Measurements from ENCODE around the gene ADGRF4.

The ADGRF4 gene

DNA sequence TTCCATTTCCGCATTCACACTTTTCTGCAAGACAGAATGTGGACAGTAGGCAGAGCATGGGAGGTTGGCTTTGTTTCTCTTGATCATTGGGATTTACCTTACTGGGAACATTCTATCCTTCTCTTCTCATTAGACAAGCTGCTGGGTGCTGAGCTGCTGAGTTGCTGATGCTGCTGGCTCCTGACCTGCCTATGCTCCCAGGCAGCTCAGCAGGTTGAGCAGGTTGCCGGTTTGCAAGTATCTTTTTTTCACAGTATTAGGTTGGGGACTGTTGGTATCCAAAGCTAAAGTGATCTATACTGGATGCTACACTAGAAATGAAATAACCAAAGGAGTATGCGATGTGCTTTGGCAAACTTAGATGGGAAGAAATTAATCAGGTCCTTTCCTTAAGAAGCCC, 23.7 kb upstream of the ADGRF4 start:
- no peaks in the 10 kb centered on the region for H3K36me3 Mint-ChIP-seq
- H3K9me3 Mint-ChIP-seq (ENCODE audit: low read depth): no peaks in the 10 kb centered on the region
- H3K27ac Mint-ChIP-seq: no peak overlapping the region
- no peaks in the 10 kb centered on the region for H3K4me1 Mint-ChIP-seq (ENCODE audit: low read depth)
- H3K4me3 Mint-ChIP-seq: no peak overlapping the region
- H3K27me3 Mint-ChIP-seq: peaks cover 8% of the 10 kb centered on the region

DNA sequence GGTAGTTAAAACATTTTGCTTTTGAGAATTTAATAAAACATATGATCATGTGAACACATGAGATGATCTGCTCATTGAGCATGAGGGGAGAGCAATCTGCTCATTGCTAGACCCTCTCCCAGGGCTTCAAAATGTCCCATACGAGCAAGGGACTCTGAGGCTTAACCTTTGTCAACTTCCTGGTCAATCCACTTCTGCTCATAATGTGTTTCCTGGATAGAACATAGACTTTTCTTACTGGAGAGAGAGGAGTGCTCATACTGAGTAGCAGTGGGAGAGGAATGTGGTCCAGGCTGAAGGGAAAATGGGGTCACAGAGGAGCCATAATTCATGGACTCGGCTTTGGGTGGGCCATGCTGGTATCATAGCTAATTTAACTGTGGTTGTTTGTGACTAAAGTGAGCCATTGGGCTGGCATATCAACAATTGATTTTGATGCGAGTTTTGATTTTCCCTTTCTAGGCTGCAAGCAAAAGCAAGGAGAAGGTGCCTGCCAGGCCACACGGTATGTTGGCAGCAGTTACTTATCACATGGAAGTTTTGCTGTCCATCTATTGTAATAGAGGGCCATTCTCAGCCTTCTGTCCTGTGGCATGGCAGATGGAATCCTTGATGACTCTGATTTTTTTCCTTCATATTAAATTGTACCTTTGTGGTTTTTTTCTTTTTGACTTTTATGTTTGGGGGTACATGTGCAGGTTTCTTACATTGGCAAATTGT, 20.8 kb upstream of the ADGRF4 start:
- no peaks in the 10 kb centered on the region for H3K36me3 Mint-ChIP-seq
- H3K9me3 Mint-ChIP-seq (ENCODE audit: low read depth): no peaks in the 10 kb centered on the region
- H3K27ac Mint-ChIP-seq: no peak overlapping the region
- H3K4me1 Mint-ChIP-seq (ENCODE audit: low read depth): no peaks in the 10 kb centered on the region
- peaks cover 4% of the 10 kb centered on the region for H3K27me3 Mint-ChIP-seq
- no peak overlapping the region for H3K4me3 Mint-ChIP-seq

DNA sequence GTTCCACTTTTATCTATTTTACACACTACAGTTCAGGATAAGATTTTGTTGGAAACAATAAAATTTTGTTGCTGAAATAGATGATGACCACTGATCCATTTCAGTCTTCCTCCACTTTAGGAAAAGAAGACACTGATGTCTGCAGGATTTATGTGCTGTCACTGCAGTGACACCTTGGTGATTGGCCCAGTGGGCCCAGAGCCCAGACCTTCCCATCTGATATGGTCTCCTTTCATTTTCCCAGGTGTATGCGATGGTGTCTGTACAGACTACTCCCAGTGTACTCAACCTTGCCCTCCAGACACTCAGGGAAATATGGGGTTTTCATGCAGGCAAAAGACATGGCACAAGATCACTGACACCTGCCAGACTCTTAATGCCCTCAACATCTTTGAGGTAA, 19.6 kb upstream of the ADGRF4 start:
- Mint-ChIP-seq H3K9me3 (ENCODE audit: low read depth) (no peaks in the 10 kb centered on the region), H3K27ac (no peak overlapping the region), H3K4me1 (ENCODE audit: low read depth) (no peaks in the 10 kb centered on the region), H3K4me3 (no peak overlapping the region), H3K36me3 (no peaks in the 10 kb centered on the region), H3K27me3 (peaks cover 3% of the 10 kb centered on the region)

DNA sequence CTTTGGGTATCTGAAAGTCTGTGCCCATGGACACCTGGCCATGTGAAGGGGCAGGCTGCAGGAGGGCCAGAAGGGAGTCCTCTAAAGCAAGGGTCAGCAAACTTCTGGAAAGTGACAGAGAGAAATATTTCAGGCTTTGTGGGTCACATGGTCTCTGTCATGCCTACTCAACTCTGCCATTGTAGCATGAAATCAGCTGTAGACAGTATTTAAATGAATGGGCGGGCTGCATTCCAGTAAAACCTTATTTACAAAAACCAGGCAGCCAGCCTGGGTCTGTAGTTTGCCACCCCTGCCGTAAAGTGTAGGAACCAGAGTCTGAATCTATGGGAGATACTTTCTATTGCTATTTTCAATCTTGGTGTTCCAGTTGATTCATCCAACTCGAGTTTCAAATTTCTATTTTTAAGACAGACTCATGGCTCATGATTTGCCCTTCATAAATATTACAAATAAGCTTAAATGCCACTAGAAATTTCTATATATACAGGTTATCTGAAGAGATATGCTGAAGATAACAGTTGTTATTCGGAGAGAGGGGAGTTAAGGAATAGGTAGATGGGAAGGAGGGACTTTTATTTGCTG, 19.0 kb upstream of the ADGRF4 start:
- Mint-ChIP-seq H3K27me3 (no peaks in the 10 kb centered on the region), H3K36me3 (no peaks in the 10 kb centered on the region), H3K27ac (no peak overlapping the region), H3K4me1 (ENCODE audit: low read depth) (no peaks in the 10 kb centered on the region), H3K4me3 (no peak overlapping the region), H3K9me3 (ENCODE audit: low read depth) (no peaks in the 10 kb centered on the region)

DNA sequence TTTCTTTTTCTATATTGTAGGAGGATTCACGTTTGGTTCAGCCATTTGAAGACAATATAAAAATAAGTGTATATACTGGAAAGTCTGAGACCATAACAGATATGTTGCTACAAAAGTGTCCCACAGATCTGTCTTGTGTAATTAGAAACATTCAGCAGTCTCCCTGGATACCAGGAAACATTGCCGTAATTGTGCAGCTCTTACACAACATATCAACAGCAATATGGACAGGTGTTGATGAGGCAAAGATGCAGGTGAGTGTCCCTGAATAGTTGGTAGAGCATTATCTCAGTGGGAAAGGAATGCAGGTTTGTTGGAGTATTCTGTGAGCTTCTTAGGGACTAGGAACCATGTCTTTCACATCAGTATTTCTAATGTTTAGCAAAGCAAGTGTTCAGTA, 18.3 kb upstream of the ADGRF4 start:
- Mint-ChIP-seq H3K27me3 (no peaks in the 10 kb centered on the region), H3K36me3 (no peaks in the 10 kb centered on the region), H3K4me1 (ENCODE audit: low read depth) (no peaks in the 10 kb centered on the region), H3K4me3 (no peak overlapping the region), H3K9me3 (ENCODE audit: low read depth) (no peaks in the 10 kb centered on the region), H3K27ac (no peak overlapping the region)

DNA sequence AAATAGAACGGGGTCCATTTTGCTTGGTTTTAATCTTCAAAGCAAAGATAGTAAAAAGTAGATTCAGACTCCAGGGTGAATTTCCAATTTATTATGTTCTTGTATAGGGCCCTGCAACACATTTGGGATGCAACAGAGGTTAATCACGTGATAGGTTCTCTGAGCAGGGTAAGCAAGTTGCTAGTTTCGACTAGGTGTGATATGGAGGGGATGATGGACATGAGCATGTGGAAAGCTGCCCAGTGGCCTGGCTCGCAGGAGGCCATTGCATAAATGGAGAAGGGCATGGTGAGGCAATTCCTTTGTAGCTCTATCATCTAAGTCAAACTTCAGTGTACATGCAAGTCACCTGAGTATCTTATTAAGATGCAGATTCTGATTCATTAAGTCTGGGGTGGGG, 17.7 kb upstream of the ADGRF4 start:
- no peaks in the 10 kb centered on the region for H3K27me3 Mint-ChIP-seq

DNA sequence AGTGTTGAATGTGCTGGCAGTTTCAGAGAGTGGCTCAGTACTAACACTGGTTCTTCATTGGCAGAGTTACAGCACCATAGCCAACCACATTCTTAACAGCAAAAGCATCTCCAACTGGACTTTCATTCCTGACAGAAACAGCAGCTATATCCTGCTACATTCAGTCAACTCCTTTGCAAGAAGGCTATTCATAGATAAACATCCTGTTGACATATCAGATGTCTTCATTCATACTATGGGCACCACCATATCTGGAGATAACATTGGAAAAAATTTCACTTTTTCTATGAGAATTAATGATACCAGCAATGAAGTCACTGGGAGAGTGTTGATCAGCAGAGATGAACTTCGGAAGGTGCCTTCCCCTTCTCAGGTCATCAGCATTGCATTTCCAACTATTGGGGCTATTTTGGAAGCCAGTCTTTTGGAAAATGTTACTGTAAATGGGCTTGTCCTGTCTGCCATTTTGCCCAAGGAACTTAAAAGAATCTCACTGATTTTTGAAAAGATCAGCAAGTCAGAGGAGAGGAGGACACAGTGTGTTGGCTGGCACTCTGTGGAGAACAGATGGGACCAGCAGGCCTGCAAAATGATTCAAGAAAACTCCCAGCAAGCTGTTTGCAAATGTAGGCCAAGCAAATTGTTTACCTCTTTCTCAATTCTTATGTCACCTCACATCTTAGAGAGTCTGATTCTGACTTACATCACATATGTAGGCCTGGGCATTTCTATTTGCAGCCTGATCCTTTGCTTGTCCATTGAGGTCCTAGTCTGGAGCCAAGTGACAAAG, 17.0 kb upstream of the ADGRF4 start:
- H3K4me3 Mint-ChIP-seq: no peak overlapping the region
- no peaks in the 10 kb centered on the region for H3K27me3 Mint-ChIP-seq
- no peaks in the 10 kb centered on the region for H3K9me3 Mint-ChIP-seq (ENCODE audit: low read depth)
- H3K4me1 Mint-ChIP-seq (ENCODE audit: low read depth): no peaks in the 10 kb centered on the region
- H3K27ac Mint-ChIP-seq: no peak overlapping the region
- H3K36me3 Mint-ChIP-seq: no peaks in the 10 kb centered on the region

More for the DNA sequence above, 17.7 kb upstream of the ADGRF4 start:
- no peak overlapping the region for H3K4me3 Mint-ChIP-seq
- no peaks in the 10 kb centered on the region for H3K4me1 Mint-ChIP-seq (ENCODE audit: low read depth)
- no peak overlapping the region for H3K27ac Mint-ChIP-seq
- H3K36me3 Mint-ChIP-seq: no peaks in the 10 kb centered on the region
- no peaks in the 10 kb centered on the region for H3K9me3 Mint-ChIP-seq (ENCODE audit: low read depth)

DNA sequence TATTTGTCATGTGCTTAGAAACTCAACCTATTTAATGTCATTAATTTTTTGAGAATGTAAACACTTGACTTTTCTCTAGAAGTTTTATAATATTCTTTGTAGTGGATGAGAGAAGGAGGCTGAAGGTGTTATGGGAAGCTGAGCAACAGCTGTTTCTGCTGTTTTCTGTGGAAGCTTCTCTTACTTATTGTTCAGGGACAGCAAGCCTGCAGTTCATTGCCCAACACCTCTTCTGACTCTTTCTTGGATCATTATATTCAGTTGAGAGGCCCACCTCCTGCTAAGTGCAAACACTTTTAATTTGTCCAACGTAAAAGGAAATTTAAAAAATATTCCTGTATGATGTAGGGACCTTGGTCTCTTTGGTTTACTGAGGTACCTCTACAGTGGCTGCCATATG, 12.0 kb upstream of the ADGRF4 start:
- H3K27me3 Mint-ChIP-seq: no peaks in the 10 kb centered on the region
- no peak overlapping the region for H3K4me3 Mint-ChIP-seq
- H3K27ac Mint-ChIP-seq: no peak overlapping the region
- no peaks in the 10 kb centered on the region for H3K4me1 Mint-ChIP-seq (ENCODE audit: low read depth)
- H3K36me3 Mint-ChIP-seq: no peaks in the 10 kb centered on the region
- H3K9me3 Mint-ChIP-seq (ENCODE audit: low read depth): no peaks in the 10 kb centered on the region

DNA sequence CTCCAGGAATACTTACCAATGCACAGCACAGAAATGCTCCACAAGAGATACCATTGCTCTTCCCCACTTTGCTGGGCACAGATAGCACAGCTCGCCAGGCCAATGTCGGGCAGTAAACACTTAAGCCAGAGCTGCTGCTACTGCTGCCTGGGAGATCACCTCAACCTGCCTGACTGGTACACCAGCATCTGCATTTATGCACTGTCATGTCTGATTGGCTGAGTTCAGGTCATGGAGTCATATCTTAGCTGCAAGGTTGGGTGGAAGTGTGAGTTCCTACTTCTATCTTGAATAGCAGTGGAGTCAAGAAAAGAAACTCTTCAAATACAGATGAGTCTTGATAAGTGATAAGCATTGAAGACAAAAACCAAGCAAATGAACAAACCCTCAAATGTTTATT, 10.9 kb upstream of the ADGRF4 start:
- Mint-ChIP-seq H3K27me3 (no peaks in the 10 kb centered on the region), H3K4me3 (no peak overlapping the region), H3K4me1 (ENCODE audit: low read depth) (no peaks in the 10 kb centered on the region), H3K36me3 (no peaks in the 10 kb centered on the region), H3K27ac (no peak overlapping the region), H3K9me3 (ENCODE audit: low read depth) (no peaks in the 10 kb centered on the region)

DNA sequence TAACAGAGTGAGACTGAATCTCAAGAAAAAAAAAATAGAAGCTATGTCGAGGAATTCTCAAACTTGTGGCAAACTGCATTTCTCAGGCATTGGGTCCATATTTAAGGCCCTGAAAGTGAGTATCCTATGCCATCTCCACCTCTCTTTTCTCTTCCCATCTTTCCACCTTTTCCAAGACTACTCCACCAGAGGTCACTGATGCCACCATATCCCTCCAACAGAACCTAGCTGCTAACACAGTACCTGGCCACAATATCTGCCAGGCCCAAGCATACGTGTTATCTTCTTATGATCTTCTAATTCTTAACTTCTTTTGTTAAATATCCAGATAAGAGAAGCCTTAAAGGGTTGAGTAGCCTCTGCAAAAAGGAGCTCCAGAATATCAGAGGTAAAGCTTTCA, 8.2 kb upstream of the ADGRF4 start:
- no peaks in the 10 kb centered on the region for H3K4me1 Mint-ChIP-seq (ENCODE audit: low read depth)
- no peak overlapping the region for H3K4me3 Mint-ChIP-seq
- H3K27me3 Mint-ChIP-seq: no peaks in the 10 kb centered on the region
- H3K36me3 Mint-ChIP-seq: no peaks in the 10 kb centered on the region
- H3K27ac Mint-ChIP-seq: no peak overlapping the region
- no peaks in the 10 kb centered on the region for H3K9me3 Mint-ChIP-seq (ENCODE audit: low read depth)

DNA sequence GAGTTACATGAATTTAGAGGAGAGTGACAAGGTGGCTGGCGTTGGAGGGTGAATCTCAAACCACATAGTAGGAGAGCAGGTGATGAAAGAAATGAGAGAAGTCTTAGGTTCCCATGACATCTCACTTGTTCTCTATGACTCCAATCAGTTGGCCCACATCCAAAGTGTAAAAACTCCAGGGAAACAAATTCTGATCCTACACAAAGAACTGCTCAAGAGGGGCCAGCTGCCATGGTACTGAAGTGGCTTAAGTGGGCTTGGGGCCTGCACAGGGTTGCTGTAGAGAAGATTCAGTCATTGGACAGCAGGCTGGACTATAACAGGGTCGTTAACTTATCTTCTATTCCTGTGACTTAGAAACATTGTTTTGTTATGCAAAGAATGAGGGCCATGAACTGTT, 7.6 kb upstream of the ADGRF4 start:
- Mint-ChIP-seq H3K9me3 (ENCODE audit: low read depth) (no peaks in the 10 kb centered on the region), H3K4me1 (ENCODE audit: low read depth) (no peaks in the 10 kb centered on the region), H3K4me3 (no peak overlapping the region), H3K36me3 (no peaks in the 10 kb centered on the region), H3K27ac (no peak overlapping the region), H3K27me3 (no peaks in the 10 kb centered on the region)

DNA sequence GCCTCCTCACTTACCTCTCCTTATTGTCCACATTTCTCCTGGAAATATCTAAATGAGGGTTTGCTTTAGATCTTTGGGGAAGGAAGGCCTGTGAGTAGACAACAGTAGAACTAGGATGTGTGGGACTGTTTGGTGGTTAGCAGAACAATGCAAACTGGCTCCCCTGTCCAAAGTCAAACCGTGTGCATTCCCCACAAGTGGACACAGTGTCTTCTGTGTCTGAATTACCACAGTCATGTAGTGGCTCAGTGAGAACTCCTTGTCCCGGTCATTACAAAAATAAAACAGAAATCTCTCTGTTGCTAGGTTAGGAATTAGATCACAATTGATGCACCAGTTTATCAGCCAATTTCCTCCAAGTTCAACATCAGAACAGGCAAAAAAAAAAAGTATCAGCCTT, 455 bp upstream of the ADGRF4 start:
- Mint-ChIP-seq H3K4me1 (ENCODE audit: low read depth) (no peaks in the 10 kb centered on the region), H3K36me3 (no peaks in the 10 kb centered on the region), H3K27me3 (no peaks in the 10 kb centered on the region), H3K4me3 (no peak overlapping the region), H3K27ac (no peak overlapping the region), H3K9me3 (ENCODE audit: low read depth) (no peaks in the 10 kb centered on the region)

DNA sequence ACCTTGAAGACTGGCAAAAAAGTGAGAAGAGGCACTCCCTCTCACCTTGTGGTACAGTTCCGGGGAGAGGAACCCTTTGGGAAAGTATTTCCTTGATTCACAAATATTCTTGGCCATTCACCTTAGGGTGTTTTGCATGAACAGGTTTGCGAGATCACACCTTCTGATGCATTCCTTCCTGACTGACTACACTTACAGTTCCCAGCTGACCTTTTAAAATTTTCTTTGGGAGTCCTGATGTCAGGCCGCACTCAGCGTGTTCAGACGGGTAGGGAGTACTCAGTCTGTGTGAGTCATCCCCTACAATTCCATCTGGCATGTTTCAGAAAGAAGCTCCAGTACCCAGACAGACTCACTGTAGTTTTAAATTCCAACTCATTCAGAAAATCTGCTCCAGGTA, 1.7 kb downstream of the ADGRF4 start:
- Mint-ChIP-seq H3K36me3 (no peaks in the 10 kb centered on the region), H3K4me3 (no peak overlapping the region), H3K4me1 (ENCODE audit: low read depth) (no peaks in the 10 kb centered on the region), H3K9me3 (ENCODE audit: low read depth) (no peaks in the 10 kb centered on the region), H3K27me3 (no peaks in the 10 kb centered on the region), H3K27ac (no peak overlapping the region)

DNA sequence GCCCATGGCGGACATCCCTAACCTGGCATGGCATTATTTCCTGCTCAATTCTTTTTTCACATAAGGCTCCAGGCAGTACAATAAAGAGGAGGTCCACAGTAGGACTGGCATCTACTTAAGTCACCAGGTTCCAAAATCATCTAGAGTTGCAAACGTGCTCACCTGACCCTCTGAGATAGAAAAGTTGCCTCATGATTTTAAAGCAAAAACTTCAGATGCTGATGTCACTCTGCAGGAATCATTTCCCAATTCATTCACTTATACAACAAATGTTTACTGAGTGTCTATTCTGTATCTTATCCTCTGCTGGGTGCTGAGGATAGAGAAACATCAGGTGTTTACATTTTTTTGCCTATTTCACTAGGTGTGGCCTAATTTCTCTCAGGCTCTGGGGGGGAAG, 2.2 kb downstream of the ADGRF4 start:
- H3K36me3 Mint-ChIP-seq: no peaks in the 10 kb centered on the region
- H3K9me3 Mint-ChIP-seq (ENCODE audit: low read depth): no peaks in the 10 kb centered on the region
- H3K27ac Mint-ChIP-seq: no peak overlapping the region
- no peaks in the 10 kb centered on the region for H3K4me1 Mint-ChIP-seq (ENCODE audit: low read depth)
- no peak overlapping the region for H3K4me3 Mint-ChIP-seq
- H3K27me3 Mint-ChIP-seq: no peaks in the 10 kb centered on the region

DNA sequence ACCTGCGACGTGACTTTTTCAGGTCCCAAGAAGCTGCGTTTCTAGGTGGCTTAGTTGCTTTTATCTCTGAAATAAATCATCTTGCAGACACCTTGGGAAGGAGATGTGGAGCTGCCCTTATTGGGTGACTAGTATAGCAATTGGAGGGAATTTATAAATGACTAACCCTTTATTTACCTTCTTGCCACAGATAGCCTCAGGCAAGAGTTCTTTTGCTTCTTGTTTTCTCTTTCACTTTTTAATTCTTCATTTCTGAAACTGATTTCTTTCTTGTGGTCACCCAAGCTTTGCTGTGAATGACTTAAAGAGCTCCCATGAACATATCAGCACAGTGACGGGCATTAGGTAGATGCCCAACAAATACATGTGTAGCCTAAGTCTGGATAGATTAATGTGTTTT, 3.0 kb downstream of the ADGRF4 start:
- no peak overlapping the region for H3K4me3 Mint-ChIP-seq
- H3K9me3 Mint-ChIP-seq (ENCODE audit: low read depth): no peaks in the 10 kb centered on the region
- no peaks in the 10 kb centered on the region for H3K36me3 Mint-ChIP-seq
- H3K27me3 Mint-ChIP-seq: no peaks in the 10 kb centered on the region
- H3K4me1 Mint-ChIP-seq (ENCODE audit: low read depth): no peaks in the 10 kb centered on the region
- H3K27ac Mint-ChIP-seq: no peak overlapping the region

All from activated naive CD8-positive, alpha-beta T cell (primary cell).